Smooth muscle cell (in vitro differentiated cells): ENCODE data around the gene CIRBP. TPM values are rescaled to one million over a fixed set of nuclear protein-coding genes. Genes with fewer than 3 reads are reported as not detected.

Source experiments
- DNase-seq: peaks from one replicate; lab custom pipeline; 2025; ENCODE audit not compliant: unreplicated experiment; lab: John Stamatoyannopoulos, UW
- H2AFZ ChIP-seq: fragments of 200-600 bp; sonication (generic); 2 replicates; pipeline ENCODE4 v1.6.0; 2016; ENCODE audit warnings: antibody characterized with exemption, low read depth, mild to moderate bottlenecking
- H3F3A ChIP-seq: fragments of 200-600 bp; sonication (generic); 2 replicates; pipeline ENCODE4 v1.6.0; 2017; ENCODE audit warnings: antibody characterized with exemption, low read depth
- H3K27ac ChIP-seq: fragments of 200-600 bp; sonication (generic); 2 replicates; pipeline ENCODE4 v1.5.1; 2016; ENCODE audit warnings: low read depth, mild to moderate bottlenecking
- H3K27me3 ChIP-seq: fragments of 200-600 bp; sonication (generic); 2 replicates; pipeline ENCODE4 v1.6.1; 2016; ENCODE audit warnings: low read depth, mild to moderate bottlenecking
- H3K36me3 ChIP-seq: fragments of 200-600 bp; sonication (generic); 2 replicates; pipeline ENCODE4 v1.5.1; 2016; ENCODE audit warnings: low read depth
- H3K4me1 ChIP-seq: fragments of 200-600 bp; sonication (generic); 2 replicates; pipeline ENCODE4 v1.5.1; 2016; ENCODE audit warnings: low read depth
- H3K4me2 ChIP-seq: fragments of 200-600 bp; sonication (generic); 2 replicates; pipeline ENCODE4 v1.6.0; 2016; ENCODE audit warnings: mild to moderate bottlenecking
- H3K4me3 ChIP-seq: fragments of 200-600 bp; sonication (generic); 2 replicates; pipeline ENCODE4 v1.5.1; 2016; ENCODE audit warnings: mild to moderate bottlenecking
- H3K79me2 ChIP-seq: fragments of 200-600 bp; sonication (generic); 2 replicates; pipeline ENCODE4 v1.6.0; 2016; ENCODE audit warnings: low read depth, mild to moderate bottlenecking
- H3K9ac ChIP-seq: fragments of 200-600 bp; sonication (generic); 2 replicates; pipeline ENCODE4 v1.6.0; 2016; ENCODE audit warnings: low read depth
- H3K9me3 ChIP-seq: fragments of 200-600 bp; sonication (generic); replicated peaks from 2 replicates; pipeline ENCODE4 v1.5.1; 2016; ENCODE audit warnings: low read depth
- H4K20me1 ChIP-seq: fragments of 200-600 bp; sonication (generic); 2 replicates; pipeline ENCODE4 v1.6.0; 2016; ENCODE audit warnings: low read depth
- WGBS: methylation state at CpG from one replicate; pipeline ENCODE4 v1.1.7; 2016; ENCODE audit warnings: low lambda C conversion rate; 5-methylcytosine and 5-hydroxymethylcytosine counted together
- polyA plus RNA-seq: library from polyadenylated mRNA; unstranded; fragments of >200 nt; fragmentation: Nextera tagmentation; extraction: Ambion mirVana; gene quantifications from 2 replicates; pipeline ENCODE4 v1.2.1, GENCODE V29; 2016
- total RNA-seq: library from RNA; depleted of rRNA; stranded (reverse); fragments of >200 nt; gene quantifications from 2 replicates; pipeline ENCODE4 v1.2.3, GENCODE V29; 2014
- TF ChIP-seq, protein P1 (sequence below): fragments of 200-600 bp; sonication (generic); IDR thresholded peaks from 2 replicates; pipeline ENCODE4 v1.5.1; 2017; ENCODE audit warnings: borderline replicate concordance, mild to moderate bottlenecking, antibody characterized with exemption; ENCODE audit not compliant: insufficient read depth, poor library complexity, severe bottlenecking

CIRBP gene
- total and polyA plus RNA-seq, 2 experiments from 2014 or later, result 122 to 215 TPM

DNA sequence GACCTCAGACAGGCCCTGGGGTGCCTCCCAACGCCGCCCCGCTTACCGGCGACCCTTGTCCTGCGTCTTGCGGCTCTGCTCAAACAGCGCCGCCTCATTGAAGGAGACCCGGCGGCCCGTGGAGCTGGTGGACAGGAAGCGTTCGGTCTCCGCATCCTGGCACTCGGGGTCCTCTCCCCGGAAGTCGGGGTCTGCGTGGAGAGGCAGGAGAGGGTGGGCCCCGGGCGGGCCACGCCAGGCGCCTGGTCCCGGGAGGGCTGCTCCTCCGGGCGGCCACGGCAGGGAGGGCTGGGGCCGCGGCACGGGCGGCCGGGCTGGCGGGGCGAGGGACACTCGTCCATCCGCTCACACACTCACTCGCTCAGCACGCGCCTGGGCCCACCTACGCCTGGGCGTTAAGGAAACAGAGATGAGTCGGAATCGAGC is 34.2 kb upstream of the CIRBP start:
- 96% methylated on average over 26 of the region's 43 CpGs for WGBS

DNA sequence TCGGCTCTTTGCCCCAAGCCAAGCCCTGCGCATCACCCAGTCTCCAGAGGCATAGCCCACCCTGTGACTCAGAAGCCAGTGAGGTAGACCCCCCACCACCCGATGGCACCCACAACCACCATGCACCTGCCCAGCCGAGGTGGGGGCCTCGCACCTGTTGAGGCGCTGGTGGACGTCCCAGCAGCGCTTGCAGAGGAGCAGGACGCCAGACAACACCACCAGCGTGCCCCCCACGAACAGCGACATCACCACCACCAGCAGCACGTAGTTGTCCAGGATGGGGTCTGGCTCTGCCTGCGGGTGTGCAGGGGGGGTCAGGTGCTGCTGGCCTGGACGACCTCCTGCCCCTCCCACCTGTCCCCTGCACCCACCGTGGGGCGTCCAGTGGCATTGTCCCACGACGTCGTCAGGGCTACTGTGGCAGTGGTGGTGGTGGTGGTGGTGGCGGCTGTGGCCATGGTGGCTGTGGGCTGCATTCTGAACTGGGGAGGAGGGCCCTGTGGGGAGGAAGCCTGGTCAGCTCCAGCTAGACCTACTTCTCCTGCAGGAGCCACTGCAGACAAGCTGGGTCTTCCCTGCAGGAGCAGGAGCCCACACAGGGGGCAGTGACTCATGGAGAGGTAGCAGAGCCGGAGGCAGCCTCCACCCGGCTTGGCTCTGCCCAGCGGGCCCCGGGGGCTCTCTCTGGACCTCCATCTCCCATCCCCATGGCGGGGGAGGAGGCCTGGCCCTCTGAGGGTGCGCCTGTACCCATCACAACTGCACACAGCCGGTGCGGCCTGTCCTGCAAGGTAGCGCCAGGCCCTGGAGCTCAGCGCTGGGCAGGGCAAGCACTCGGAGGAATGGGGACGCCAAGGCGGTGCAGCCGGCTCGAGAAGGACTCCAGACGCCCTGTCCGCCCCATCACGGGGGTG is 33.2 kb upstream of the CIRBP start:
- no peak overlapping the region for H3K9ac ChIP-seq
- no peak for DNase-seq
- H3K27ac ChIP-seq, result peak overlapping the region; percentile 27

More for the DNA sequence above, 34.2 kb upstream of the CIRBP start:
- no peaks in the 10 kb centered on the region for H3K9me3 ChIP-seq
- H2AFZ ChIP-seq, result no peak overlapping the region
- H3K27ac ChIP-seq, result no peak overlapping the region
- H3K27me3 ChIP-seq, result no peaks in the 10 kb centered on the region
- no peaks in the 10 kb centered on the region for H3K36me3 ChIP-seq
- peaks cover 49% of the 10 kb centered on the region for H4K20me1 ChIP-seq
- H3K9ac ChIP-seq, result no peak overlapping the region
- H3F3A ChIP-seq, result peaks cover 27% of the 10 kb centered on the region
- no peak overlapping the region for H3K4me3 ChIP-seq
- H3K4me2 ChIP-seq, result no peak overlapping the region
- TF ChIP-seq, protein P1, sequence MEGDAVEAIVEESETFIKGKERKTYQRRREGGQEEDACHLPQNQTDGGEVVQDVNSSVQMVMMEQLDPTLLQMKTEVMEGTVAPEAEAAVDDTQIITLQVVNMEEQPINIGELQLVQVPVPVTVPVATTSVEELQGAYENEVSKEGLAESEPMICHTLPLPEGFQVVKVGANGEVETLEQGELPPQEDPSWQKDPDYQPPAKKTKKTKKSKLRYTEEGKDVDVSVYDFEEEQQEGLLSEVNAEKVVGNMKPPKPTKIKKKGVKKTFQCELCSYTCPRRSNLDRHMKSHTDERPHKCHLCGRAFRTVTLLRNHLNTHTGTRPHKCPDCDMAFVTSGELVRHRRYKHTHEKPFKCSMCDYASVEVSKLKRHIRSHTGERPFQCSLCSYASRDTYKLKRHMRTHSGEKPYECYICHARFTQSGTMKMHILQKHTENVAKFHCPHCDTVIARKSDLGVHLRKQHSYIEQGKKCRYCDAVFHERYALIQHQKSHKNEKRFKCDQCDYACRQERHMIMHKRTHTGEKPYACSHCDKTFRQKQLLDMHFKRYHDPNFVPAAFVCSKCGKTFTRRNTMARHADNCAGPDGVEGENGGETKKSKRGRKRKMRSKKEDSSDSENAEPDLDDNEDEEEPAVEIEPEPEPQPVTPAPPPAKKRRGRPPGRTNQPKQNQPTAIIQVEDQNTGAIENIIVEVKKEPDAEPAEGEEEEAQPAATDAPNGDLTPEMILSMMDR, result no peak
- H3K79me2 ChIP-seq, result peaks cover 4% of the 10 kb centered on the region
- peaks cover 10% of the 10 kb centered on the region for H3K4me1 ChIP-seq
- no peak for DNase-seq

DNA sequence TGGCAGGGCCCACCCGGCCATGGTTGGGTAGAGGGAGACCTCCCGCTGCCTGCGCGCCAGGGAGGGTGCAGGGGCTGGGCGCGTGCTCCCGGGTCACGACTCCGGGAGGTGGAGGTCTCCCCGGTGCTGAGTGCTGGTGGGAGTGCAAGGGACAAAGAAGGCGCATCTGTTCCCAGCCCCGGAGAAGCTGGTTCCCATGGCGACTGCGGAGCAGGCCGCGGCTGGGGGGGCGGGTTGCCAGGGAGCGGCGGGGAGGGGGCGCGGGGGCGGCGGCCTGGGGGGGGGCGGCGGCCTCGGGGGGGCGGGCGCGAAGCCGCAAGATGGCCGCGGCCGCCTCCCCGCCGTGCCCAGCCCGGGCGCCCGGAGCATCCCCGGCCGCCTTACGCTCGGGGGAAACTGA is 32.6 kb upstream of the CIRBP start:
- Histone ChIP-seq H3K27me3 (no peaks in the 10 kb centered on the region), H3K9ac (peak overlapping the region; percentile 76), H3K9me3 (no peaks in the 10 kb centered on the region), H2AFZ (no peak overlapping the region), H3K4me2 (peak overlapping the region; percentile 95), H3K79me2 (peaks cover 7% of the 10 kb centered on the region), H3F3A (peaks cover 27% of the 10 kb centered on the region), H3K4me3 (peak overlapping the region; percentile 64), H4K20me1 (peaks cover 48% of the 10 kb centered on the region), H3K36me3 (no peaks in the 10 kb centered on the region), H3K4me1 (peaks cover 10% of the 10 kb centered on the region), H3K27ac (peak overlapping the region; percentile 27)
- TF ChIP-seq, protein P1, result no peak
- WGBS, result 27% methylated on average over 18 of the region's 42 CpGs
- DNase-seq, result no peak

More for the DNA sequence above, 33.2 kb upstream of the CIRBP start:
- WGBS, result 71% methylated on average over 39 of the region's 39 CpGs
- Histone ChIP-seq H3K27me3 (no peaks in the 10 kb centered on the region), H3K4me2 (peak overlapping the region; percentile 95), H3K79me2 (peaks cover 4% of the 10 kb centered on the region), H2AFZ (no peak overlapping the region), H4K20me1 (peaks cover 49% of the 10 kb centered on the region), H3K9me3 (no peaks in the 10 kb centered on the region), H3K4me3 (peak overlapping the region; percentile 64), H3K4me1 (peaks cover 10% of the 10 kb centered on the region), H3F3A (peaks cover 27% of the 10 kb centered on the region), H3K36me3 (no peaks in the 10 kb centered on the region)
- TF ChIP-seq, protein P1, result no peak
